ENCODE results near the gene OSBPL2. TPM values are rescaled to one million over a fixed set of nuclear protein-coding genes. Genes with fewer than 3 reads are reported as not detected.
A peak's percentile ranks its signal among the peaks of the same experiment; 100 is the strongest.

The OSBPL2 gene
- total RNA-seq, 2 donors from 2014 or later = 46.7 to 50.3 TPM

DNA sequence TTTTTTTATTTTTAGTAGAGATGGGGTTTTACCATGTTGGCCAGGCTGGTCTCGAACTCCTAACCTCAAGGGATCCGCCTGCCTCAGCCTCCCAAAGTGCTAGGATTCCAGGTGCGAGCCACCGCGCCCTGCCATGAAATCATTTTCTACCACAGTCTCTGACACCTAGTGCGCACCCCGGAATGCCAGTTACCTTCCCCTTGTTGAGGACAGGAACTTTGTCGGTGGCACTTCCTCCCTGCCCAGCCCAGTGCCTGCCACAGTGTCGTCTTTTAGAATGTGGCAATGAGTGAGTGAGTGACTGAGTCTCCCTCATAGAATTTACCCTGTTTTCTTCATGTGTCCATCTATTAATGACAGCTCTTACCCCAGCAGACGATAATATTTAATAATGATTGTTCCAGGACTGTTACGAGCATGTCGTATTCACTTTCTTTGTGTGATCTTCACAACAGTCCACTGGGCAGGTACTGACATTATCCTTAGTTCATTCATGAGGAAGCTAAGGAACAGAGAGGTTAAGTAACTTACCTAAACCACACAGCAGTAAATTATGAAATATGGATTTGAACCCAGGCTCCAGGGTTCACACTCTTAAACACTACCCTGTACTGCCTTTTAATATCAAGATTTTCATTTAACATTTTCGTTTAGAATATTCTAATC is 1.8 kb downstream of the OSBPL2 start:
- H3K27ac Mint-ChIP-seq = no peak overlapping the region
- peaks cover 12% of the 10 kb centered on the region for H3K4me1 Mint-ChIP-seq

DNA sequence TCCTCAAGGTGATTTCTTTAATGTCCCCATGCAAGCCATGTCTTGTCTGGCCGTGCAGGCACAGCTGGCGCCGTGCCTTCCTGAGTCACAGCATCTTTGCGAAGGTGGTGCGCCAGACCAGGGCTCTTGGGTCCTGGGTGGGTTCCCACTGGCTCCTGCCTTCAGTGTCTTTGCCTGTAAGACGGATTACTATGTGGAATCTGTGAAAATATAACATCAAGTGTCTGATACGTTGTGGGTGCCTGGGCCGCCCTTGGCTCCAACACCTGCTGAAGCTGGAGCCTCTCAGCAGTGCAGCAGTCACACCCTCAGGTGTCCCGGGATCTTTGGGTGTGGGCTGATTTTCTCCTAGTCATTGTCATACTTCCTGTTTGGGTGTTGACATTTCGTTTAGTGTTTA is 3.2 kb downstream of the OSBPL2 start:
- H3K4me3 ChIP-seq (ENCODE audit: low read length) = no peak overlapping the region
- TF ChIP-seq, protein P1, sequence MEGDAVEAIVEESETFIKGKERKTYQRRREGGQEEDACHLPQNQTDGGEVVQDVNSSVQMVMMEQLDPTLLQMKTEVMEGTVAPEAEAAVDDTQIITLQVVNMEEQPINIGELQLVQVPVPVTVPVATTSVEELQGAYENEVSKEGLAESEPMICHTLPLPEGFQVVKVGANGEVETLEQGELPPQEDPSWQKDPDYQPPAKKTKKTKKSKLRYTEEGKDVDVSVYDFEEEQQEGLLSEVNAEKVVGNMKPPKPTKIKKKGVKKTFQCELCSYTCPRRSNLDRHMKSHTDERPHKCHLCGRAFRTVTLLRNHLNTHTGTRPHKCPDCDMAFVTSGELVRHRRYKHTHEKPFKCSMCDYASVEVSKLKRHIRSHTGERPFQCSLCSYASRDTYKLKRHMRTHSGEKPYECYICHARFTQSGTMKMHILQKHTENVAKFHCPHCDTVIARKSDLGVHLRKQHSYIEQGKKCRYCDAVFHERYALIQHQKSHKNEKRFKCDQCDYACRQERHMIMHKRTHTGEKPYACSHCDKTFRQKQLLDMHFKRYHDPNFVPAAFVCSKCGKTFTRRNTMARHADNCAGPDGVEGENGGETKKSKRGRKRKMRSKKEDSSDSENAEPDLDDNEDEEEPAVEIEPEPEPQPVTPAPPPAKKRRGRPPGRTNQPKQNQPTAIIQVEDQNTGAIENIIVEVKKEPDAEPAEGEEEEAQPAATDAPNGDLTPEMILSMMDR (conservative IDR thresholded peaks at IDR 0.05) = no peak
- H3K27me3 ChIP-seq (ENCODE audit: control insufficient read depth, insufficient read depth, low read length, poor library complexity, severe bottlenecking) = no peaks in the 10 kb centered on the region
- H3K9me3 ChIP-seq (ENCODE audit: control insufficient read depth, low read length) = no peaks in the 10 kb centered on the region
- Mint-ChIP-seq H3K36me3 (ENCODE audit: low read depth) (peaks cover 32% of the 10 kb centered on the region), H3K27me3 (ENCODE audit: insufficient read depth) (no peaks in the 10 kb centered on the region), H3K4me3 (no peak overlapping the region), H3K9me3 (no peaks in the 10 kb centered on the region), H3K27ac (peak overlapping the region; percentile 20), H3K4me1 (peaks cover 12% of the 10 kb centered on the region)
- H3K27ac ChIP-seq (ENCODE audit: low read depth, low read length) = no peak overlapping the region
- WGBS, 2 experiments (ENCODE audit: insufficient coverage in 1 of 2, insufficient read length in 1 of 2) = 92 to 94% methylated on average over 4 to 10 of the region's 10 CpGs
- DNase-seq = no peak
- H3K36me3 ChIP-seq (ENCODE audit: control insufficient read depth, insufficient read depth, low read length) = peaks cover 4% of the 10 kb centered on the region
- no peaks in the 10 kb centered on the region for H3K4me1 ChIP-seq (ENCODE audit: control insufficient read depth, insufficient read depth, low read length)
- no peak overlapping the region for H3K9ac ChIP-seq (ENCODE audit: extremely low read depth, low read length, poor library complexity, severe bottlenecking)

More for the DNA sequence above, 1.8 kb downstream of the OSBPL2 start:
- Histone ChIP-seq H3K36me3 (ENCODE audit: control insufficient read depth, insufficient read depth, low read length) (peaks cover 4% of the 10 kb centered on the region), H3K27me3 (ENCODE audit: control insufficient read depth, insufficient read depth, low read length, poor library complexity, severe bottlenecking) (no peaks in the 10 kb centered on the region), H3K4me1 (ENCODE audit: control insufficient read depth, insufficient read depth, low read length) (no peaks in the 10 kb centered on the region), H3K9ac (ENCODE audit: extremely low read depth, low read length, poor library complexity, severe bottlenecking) (no peak overlapping the region), H3K27ac (ENCODE audit: low read depth, low read length) (no peak overlapping the region), H3K4me3 (ENCODE audit: low read length) (no peak overlapping the region), H3K9me3 (ENCODE audit: control insufficient read depth, low read length) (no peaks in the 10 kb centered on the region)
- H3K4me3 Mint-ChIP-seq = peak overlapping the region; percentile 75
- 94 to 95% methylated on average over 11 to 13 of the region's 13 CpGs for WGBS, 2 experiments (ENCODE audit: insufficient coverage in 1 of 2, insufficient read length in 1 of 2)
- H3K36me3 Mint-ChIP-seq (ENCODE audit: low read depth) = peaks cover 32% of the 10 kb centered on the region
- TF ChIP-seq, protein P1 (conservative IDR thresholded peaks at IDR 0.05) = no peak
- no peaks in the 10 kb centered on the region for H3K27me3 Mint-ChIP-seq (ENCODE audit: insufficient read depth)
- no peak for DNase-seq
- H3K9me3 Mint-ChIP-seq = no peaks in the 10 kb centered on the region

DNA sequence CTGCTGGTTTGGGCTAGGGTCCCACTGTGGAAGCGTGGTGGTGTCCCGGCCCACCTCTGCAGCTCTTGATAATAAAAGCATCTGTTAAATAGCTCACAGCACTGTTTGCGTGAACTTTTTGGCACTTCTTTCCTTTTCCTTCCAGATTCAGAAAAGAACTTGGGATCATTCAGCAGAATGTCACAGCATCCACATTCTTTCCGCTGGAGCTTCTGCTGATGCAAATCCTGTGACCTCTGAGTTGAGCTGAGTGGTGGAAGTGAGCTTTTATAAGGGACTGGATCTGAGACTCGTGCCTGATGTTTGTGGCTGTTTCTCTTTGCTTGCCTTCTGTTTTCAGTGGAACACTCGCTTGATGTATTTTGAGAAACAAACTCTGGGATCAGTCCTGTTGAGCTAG is 3.9 kb downstream of the OSBPL2 start:
- no peak for DNase-seq
- no peak overlapping the region for H3K4me3 ChIP-seq (ENCODE audit: low read length)
- no peak overlapping the region for H3K9ac ChIP-seq (ENCODE audit: extremely low read depth, low read length, poor library complexity, severe bottlenecking)
- no peaks in the 10 kb centered on the region for H3K27me3 Mint-ChIP-seq (ENCODE audit: insufficient read depth)
- WGBS, 2 experiments (ENCODE audit: insufficient coverage in 1 of 2, insufficient read length in 1 of 2) = 96 to 97% methylated on average over 6 of the region's 6 CpGs
- H3K36me3 Mint-ChIP-seq (ENCODE audit: low read depth) = peaks cover 32% of the 10 kb centered on the region
- peak overlapping the region; percentile 20 for H3K27ac Mint-ChIP-seq
- no peaks in the 10 kb centered on the region for H3K9me3 Mint-ChIP-seq
- H3K4me1 Mint-ChIP-seq = peaks cover 15% of the 10 kb centered on the region
- H3K4me1 ChIP-seq (ENCODE audit: control insufficient read depth, insufficient read depth, low read length) = no peaks in the 10 kb centered on the region
- H3K27ac ChIP-seq (ENCODE audit: low read depth, low read length) = no peak overlapping the region
- H3K27me3 ChIP-seq (ENCODE audit: control insufficient read depth, insufficient read depth, low read length, poor library complexity, severe bottlenecking) = no peaks in the 10 kb centered on the region
- TF ChIP-seq, protein P1 (conservative IDR thresholded peaks at IDR 0.05) = no peak
- H3K9me3 ChIP-seq (ENCODE audit: control insufficient read depth, low read length) = no peaks in the 10 kb centered on the region
- H3K36me3 ChIP-seq (ENCODE audit: control insufficient read depth, insufficient read depth, low read length) = peaks cover 4% of the 10 kb centered on the region
- H3K4me3 Mint-ChIP-seq = no peak overlapping the region
